ENCODE data around the gene MACF1.

MACF1 gene

DNA sequence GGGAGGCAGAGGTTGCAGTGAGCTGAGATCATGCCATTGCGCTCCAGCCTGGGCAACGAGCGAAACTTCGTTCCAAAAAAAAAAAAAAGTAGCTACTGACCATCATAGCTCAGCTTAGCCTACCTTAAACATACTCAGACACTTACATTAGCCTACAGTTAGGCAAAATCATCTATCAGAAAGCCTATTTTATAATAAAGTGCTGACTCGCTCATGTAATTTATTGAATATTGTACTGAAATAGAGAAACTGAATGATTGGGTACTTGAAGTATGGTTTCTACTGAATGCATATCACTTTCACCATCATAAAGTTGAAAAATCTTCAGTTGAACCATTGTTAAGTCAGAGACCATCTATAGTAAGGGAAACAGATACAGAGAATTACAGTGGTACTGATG, 193.0 kb downstream of the MACF1 start:
- no peak for DNase-seq

DNA sequence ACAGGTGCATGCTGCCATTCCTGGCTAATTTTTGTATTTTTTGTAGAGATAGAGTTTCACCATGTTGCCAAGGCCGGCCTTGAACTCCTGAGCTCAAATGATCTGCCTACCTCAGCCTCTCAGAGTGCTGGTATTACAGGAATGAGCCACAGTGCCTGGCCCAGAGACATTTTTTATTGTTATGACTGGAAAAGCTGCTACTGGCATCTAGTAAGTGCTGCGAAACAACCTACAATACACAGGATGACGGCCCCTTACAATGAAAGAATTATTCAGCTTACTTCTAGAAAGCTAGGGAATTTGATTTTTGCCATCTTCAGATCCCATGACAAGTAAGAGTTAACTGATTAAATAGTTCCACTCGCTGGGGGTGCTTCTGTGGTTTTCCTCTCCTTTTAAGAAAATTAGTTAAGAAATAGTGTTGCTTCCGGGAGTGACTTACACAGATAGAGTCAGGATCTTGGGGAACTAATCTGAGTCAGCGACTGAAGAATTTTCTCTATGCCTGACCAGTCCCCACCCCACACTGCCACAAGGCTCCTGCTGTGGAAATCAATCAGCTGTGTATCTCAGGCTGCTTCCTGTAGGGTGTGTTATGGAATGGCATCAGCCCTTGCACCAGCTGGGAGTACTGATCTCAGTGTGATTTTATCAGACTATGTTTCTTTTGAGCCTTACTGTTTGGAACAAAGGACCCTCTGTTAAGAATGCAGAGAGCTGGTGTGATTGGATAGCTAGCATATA, 194.0 kb downstream of the MACF1 start:
- no peak for DNase-seq

DNA sequence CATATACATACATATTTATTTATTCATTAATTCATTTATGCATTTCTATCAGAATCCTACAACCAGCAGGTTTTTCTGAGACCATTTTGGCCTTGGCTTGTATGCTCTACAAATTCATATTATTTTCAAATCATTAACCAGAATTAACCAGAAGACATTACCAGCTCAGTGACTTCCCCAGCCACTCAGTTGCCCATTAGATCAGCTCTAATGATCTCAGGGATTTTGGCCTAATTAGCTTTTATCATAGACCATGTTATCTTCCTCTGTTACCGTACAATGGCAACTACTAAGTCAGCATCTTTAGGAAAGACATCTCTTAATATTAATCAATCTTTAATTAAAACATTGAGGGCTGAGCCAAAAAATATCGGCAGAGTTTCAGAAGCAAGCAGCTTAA, 196.6 kb downstream of the MACF1 start:
- DNase-seq: no peak

DNA sequence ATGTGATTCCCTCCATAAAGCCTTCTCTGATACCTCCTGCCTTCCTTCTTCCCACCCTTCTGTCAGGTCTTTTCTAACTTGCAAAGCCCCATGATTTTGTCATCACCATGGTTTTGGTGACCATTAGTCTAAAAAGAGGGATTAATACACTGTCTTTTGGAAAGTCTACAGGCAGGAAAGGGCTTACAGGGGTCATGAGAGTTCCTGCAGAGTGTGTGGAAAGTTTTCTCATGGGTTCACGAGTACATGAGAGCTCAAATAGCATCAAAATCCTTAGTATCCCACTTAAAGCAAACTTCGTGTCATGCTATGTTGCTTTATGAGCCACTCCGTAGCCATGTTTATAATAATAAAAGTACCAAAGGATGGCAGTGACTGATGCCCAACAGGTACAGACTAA, 200.4 kb downstream of the MACF1 start:
- no peak for DNase-seq

DNA sequence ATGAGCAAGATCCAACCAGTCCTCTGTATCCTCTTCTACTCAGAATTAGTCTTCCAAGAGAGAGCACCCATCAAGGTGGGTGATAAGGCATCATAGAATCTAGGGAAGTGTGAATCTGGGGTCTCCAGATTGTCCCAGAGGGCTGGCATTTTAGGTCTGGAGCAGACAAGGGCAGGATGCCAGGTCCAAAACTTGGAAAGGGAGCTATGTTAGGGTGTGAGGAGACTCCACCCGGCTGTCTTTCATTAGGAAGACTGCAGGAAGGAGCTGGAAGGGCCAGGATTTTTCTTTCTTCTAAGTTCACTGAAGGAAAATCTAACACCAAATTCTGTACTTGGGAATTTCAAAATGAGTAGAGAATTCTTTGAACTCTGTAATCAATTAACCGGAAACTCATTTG, 200.9 kb downstream of the MACF1 start:
- no peak for DNase-seq

DNA sequence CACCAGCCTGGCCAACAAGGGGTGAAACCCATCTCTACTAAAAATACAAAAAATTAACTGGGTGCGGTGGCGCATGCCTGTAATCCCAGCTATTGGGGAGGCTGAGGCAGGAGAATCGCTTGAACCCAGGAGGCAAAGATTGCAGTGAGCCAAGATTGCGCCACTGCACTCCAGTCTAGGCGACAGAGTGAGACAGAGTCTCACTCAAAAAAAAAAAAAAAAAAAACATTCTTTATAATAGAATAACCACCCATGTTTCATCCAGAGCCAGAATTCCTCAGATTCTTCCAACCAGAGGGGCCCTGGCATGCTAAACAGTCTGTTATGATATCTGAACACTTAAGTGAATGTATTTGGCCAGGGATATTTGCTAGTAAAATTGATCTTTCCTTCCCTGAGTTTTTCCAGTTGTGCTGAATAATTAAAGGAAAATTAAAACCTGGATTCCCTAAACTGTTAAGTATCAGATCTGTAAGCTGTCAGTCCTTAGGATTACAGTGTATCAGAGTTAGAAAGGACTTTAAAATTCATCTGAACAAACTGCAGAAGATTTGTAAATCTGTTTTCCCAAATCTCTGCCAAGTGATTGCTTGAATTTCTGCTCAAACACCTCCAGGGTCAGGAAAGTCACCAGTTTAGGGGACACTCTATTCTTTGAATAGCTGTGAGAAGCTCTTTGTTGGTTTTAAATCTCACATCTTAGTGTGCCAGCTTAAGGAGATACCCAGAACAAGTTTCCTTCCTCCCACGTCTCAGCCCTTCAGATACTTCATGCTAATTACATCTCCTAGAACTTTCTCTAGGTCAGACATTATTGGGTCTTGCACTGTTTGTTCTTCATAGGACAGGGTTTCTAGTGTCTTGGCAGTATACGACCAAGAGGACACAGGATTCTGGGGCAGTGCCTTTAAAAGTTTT, 202.3 kb downstream of the MACF1 start:
- DNase-seq: no peak

DNA sequence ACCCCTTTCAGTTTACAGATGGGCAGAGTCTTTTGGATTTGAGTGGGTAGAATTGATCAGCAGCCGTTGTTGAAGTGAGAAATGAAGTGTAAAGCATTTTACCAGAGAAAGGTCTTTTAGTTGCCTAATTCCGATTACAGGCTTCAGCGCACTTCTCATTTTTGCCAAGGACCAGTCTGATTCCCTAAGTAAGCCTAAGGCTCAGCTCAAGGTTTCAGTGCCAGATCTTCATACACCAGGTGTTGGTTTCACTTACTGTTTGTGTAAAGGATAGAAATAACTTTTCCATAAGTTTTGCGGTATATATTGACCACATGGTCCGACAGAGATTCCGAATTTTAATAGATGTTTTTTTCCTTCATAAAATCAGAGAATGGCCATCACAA, 203.0 kb downstream of the MACF1 start:
- DNase-seq: no peak

DNA sequence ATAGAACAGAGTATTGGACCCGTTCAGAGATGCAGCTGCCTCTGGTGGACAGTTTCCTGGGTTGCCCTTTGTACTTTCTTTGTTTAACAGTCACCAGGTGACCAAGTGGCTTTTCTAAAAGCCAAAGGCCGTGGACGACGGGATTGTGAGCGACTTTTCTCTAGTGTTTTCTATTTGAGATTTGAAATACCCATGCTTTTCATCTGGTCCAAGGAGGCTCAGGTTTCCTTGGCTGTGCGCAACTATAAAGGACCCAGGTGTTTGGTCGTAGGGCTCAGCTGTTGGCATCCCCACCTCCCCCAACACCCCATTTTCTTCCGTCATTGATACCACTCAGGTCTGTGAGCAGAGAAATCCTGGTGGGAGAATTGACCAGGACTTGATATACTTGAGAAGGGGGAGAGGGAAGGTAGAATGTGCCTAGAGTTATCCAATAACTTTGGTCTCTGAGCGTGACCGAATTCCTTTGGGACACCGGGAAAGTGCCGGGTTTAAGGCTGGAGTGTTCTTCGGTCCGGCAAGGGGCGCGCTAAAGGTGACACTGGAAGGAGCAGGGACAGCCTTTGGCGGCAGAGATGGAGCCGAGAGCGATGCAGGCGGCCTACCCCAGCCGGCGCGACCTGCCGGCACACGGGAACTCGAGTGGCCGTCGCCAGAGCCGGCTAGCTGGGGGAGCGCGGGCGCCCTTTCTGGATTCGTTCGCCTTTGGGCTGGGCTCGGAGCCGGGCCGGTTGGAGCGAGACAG, 203.6 kb downstream of the MACF1 start:
- peak; percentile 94 for DNase-seq

DNA sequence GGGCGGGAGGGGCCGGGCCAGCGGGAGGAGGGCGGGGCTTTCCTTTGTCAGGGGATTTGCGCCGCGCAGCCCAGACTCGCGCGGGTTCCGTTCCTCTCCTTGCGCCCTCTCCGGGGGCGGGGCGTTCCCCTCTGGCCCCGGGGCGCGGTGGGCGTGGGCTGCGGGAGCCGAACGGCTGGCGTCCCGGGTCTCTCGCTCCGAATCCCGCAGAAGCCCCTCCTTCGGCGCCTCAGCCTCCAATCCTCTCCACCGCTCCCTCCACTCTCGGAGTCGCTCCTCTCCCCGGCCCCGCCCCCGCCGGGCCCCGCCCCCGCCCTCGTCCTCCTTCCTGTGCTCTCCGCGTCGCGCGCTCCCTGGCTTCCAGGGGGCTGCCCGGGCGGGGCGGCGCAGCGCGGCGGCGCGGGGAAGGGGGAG, 204.2 kb downstream of the MACF1 start:
- DNase-seq: peak; percentile 100

DNA sequence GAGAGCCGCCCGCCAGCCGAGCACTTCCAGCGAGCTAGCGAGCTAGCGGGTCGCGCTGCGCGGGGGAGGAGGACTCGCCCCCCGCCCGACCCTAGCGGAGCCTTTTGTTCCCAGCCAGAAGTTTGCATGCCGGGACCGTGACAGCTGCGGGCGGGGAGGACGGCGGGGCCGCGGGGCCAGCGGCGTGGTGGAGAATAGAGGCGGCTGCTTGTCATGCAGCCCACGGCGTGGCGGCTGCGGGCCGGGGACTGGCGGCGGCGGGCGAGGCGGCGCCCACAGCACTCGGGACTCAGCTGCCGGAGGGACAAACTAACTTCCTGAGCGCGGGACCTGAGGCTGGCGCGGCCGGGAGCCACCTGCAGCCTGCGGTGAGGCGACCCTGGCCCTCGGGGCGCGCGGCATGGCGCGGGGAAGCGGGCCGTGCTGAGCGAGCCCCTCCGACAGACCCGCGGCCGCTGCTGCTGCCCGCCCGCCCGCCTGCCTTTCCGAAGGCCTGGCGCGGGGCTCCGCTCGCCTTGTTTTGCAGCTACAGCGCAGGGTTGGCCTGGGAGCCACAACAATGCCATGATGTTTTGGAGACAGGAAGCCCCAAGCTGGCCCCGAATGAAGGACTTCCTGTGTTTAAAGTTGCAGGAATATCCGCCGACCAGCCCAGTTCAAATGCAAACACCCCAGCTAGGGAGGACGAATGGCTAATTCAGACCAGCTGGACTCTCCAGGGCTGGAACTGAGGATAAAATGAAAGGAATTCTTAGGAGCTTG, 204.7 kb downstream of the MACF1 start:
- peak; percentile 96 for DNase-seq

DNA sequence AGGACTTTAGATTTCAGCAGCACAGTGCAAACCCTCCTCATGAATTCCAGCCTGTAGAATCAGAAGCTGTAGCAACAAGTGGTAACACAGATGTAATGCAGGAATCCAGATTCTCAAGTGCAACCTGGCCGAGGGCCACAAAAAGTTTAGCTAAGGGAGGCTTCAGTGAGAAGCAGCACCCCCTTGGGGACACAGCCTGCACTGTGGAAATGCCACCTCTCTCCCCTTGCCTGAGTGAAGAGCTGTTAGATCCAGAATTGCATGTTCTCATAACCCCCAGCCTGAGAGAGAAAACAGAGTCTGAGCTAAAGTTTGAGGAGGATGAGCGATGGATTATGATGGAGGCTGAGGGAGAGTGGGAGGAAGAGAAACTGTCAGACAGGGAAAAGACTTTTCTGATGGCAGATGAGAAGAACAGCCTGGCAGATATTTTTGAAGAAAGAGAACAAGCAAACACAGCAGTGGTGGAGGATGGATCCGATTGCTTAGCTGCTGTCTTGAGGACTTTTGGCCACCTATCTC, 206.5 kb downstream of the MACF1 start:
- peak; percentile 84 for DNase-seq

DNA sequence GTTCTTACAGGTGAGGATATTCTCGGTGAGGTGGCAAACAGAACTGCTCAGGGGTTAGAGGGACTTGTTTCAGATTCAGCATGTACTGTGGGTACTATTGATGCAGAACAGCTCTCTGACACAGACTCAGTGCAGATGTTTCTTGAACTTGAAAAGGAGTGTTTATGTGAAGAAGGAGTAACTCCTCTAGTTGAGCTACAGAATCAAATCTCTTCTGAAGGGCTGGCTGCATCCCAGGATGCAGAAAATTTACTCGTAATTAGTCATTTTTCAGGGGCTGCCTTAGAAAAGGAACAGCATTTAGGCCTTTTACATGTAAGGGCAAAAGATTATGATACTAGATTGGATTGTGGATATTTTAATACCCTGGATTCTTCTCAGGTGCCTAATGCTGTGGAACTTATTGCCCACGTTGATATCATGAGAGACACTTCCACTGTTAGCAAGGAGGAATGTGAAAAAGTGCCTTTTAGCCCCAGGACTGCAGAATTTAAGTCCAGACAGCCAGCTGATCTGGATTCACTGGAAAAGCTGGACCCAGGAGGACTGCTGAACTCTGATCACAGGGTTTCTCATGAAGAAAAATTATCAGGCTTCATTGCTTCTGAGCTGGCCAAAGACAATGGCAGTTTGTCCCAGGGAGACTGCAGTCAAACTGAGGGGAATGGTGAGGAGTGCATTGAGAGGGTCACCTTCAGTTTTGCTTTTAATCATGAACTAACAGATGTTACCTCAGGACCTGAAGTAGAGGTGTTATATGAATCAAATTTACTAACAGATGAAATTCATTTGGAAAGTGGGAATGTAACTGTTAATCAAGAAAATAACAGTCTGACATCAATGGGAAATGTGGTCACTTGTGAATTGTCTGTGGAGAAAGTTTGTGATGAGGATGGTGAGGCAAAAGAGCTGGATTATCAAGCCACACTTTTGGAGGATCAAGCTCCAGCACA, 207.3 kb downstream of the MACF1 start:
- no peak for DNase-seq

DNA sequence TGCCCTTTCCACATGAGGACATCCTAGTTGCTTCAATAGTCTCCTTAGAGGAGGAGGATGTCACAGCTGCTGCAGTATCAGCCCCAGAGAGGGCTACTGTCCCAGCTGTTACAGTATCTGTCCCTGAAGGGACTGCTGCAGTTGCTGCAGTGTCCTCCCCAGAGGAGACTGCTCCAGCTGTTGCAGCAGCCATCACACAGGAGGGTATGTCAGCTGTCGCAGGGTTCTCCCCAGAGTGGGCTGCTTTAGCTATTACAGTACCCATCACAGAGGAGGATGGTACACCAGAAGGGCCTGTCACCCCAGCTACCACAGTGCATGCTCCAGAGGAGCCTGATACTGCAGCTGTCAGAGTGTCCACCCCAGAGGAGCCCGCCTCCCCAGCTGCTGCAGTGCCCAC, 208.4 kb downstream of the MACF1 start:
- DNase-seq: no peak

DNA sequence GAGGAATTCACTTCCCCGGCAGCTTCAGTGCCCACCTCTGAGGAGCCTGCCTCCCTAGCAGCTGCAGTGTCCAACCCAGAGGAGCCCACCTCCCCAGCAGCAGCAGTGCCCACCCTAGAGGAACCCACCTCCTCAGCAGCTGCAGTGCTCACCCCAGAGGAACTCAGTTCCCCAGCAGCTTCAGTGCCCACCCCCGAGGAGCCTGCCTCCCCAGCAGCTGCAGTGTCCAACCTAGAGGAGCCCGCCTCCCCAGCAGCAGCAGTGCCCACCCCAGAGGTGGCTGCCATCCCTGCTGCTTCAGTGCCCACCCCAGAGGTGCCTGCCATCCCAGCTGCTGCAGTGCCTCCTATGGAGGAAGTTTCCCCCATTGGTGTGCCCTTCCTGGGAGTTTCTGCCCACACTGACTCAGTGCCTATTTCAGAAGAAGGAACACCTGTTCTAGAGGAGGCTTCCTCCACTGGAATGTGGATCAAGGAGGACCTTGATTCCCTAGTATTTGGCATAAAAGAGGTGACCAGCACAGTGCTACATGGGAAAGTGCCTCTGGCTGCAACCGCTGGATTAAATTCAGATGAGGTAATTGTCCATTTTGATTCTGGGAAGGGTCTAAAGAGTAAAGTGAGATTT, 209.5 kb downstream of the MACF1 start:
- DNase-seq: no peak

DNA sequence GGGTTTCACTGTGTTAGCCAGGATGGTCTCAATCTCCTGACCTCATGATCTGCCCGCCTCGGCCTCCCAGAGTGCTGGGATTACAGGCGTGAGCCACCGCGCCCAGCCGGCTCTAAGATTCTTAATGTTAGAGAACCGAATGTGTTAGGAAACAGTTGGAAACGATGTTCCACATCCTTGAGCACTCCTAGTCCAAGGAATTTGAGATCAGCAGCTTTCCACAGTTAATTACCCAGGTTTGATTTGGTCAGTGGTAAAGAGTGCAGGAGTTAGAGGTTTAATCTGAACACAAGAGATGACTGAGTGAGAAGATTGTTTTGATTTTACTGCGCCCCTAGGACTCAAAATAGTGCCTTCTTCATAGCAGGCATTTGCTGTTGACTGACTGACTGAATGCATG, 211.1 kb downstream of the MACF1 start:
- DNase-seq: no peak

DNA sequence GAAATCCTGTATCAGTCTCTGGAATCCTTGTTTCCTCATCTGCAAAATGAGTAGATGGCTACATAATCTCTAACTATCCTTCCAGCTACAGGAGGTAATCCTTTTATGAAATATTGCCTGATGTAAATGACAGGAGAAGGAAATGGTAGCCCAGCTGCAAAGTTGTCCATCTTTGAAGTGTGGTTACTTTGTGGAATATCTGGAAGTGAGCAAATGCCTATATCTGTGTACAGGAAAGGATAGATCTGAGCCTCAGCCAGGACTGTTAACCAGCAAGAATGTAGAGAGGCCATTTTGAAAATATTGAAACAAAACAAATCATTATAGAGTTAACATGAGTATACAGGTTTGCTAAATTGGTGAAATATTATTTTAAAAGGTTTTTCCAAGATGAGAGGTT, 212.1 kb downstream of the MACF1 start:
- no peak for DNase-seq

DNA sequence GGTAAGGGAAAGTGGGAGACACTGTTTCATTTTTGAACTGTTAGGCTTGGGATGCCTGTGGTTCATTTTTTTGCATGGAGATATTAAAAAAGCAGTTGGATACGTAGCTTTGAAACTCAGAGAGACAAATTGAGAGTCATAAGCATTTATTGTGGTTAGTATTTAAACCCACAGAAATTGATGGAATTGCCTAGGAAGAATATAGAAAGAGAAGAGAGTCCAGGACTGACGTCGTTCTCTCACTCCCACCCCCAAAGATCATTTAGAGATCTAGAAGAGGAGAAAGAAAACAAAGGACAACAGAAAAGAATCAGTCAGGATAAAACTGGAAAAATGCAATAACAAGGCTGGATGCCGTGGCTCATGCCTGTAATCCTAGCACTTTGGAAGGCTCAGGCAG, 213.7 kb downstream of the MACF1 start:
- DNase-seq: no peak

DNA sequence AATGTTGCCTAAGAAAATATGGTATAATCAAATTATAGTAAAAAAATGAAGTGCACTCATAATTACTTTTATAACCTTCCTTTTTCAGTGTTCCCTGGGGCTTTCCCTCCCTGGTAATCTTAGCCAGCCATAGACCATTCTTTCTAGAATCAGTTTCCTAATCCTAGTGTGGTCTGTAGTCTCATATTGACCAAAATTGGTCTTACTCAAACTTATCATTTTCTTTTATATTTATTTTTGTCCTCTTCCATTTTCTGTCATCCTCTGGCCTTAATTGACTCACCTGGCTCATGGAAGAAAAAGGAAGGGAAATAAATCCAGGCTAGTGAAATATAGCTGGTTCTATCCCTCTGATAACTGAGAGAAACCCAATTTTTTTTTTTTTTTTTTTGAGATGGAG, 216.0 kb downstream of the MACF1 start:
- DNase-seq: no peak

DNA sequence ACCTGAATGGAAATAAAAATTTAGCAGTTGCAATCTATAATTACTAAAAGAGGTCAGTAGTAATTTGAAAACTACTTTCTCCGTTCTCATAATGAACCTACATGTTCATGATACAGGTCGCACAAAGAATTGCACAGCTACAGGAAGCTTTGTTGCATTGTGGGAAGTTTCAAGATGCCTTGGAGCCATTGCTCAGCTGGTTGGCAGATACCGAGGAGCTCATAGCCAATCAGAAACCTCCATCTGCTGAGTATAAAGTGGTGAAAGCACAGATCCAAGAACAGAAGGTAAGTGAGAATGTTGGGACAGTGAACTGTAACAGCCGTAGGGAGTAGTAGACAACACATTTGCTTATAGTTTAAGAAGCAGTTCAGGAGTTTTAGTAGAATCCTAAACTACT, 218.1 kb downstream of the MACF1 start:
- no peak for DNase-seq

DNA sequence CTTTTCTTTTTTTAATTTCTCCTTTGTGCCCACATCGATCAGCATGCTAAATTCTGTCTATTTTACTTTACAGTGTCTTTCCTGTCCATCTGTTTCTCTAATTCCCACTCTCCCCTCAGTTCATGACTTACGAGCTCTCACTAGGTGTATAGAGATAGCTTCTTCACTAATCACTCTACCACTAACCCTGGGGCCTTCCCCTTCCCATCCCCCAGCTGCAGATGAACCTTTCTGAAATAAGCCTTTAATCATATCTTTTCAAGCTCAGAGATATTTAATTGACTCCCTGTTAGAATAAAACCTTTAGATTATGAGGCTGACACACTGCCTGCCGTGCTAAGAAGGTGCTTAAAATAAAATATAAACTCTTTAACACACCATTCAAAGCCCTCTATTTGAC, 220.7 kb downstream of the MACF1 start:
- no peak for DNase-seq

DNA sequence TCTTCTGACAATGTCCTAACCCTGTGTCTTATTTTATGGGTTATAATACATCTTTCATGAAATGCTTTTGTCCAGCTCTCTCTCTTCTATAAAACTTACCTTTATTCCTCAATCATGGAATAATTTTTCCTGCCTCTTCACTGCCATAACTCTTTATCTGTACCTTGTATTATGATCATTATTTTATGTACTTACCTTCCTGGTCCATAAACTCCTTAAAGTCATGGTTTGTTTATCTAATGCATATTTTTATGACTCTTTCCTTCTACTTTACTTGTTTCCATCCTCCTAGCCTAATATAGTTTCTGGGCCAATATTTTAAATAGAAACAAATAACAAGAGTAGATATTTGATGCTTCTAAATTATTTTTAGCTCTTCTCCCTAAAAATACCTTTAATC, 221.1 kb downstream of the MACF1 start:
- no peak for DNase-seq

Measured in NCI-H748 treated with DMSO at 0.1 percent for 48 hours (cell line).